GM19395 (cell line): ENCODE results near the gene ADD2.
"Not testable (repeated sequence)": the region's sequence is repeated elsewhere in the genome, so short reads cannot be mapped to it uniquely, and the experiment has no call there.

Experiments used
- ATAC-seq: cut with Tn5 transposase; IDR thresholded peaks from one replicate; pipeline ENCODE4 v1.9.1; 2021; ENCODE audit warnings: mild to moderate bottlenecking, moderate library complexity; ENCODE audit not compliant: unreplicated experiment

Gene ADD2

GRCh38 chr2:70678576-70679143, 89.3 kb downstream of the ADD2 start:
- ATAC-seq = no peak

- no peak for ATAC-seq
These were observed 91.5 kb downstream of the ADD2 start for GRCh38 chr2:70676301-70677035.

- ATAC-seq = no peak
These were observed 92.1 kb downstream of the ADD2 start for GRCh38 chr2:70675862-70676261.

- no peak for ATAC-seq
These were observed 93.2 kb downstream of the ADD2 start for GRCh38 chr2:70674636-70675430.

- no peak for ATAC-seq
These were observed 94.9 kb downstream of the ADD2 start for GRCh38 chr2:70673041-70673647.

GRCh38 chr2:70671092-70671675, 96.8 kb downstream of the ADD2 start:
- ATAC-seq = no peak

GRCh38 chr2:70670626-70671025, 97.4 kb downstream of the ADD2 start:
- no peak for ATAC-seq

- no peak for ATAC-seq
These were observed 97.8 kb downstream of the ADD2 start for GRCh38 chr2:70670202-70670601.

GRCh38 chr2:70668911-70669310, 99.1 kb downstream of the ADD2 start:
- ATAC-seq = no peak

- no peak for ATAC-seq
These were observed 99.6 kb downstream of the ADD2 start for GRCh38 chr2:70668432-70668831.

- ATAC-seq = no peak
These were observed 103.5 kb downstream of the ADD2 start for GRCh38 chr2:70664525-70664924.

GRCh38 chr2:70663411-70663810, 104.6 kb downstream of the ADD2 start:
- no peak for ATAC-seq

GRCh38 chr2:70659551-70659950, 108.4 kb downstream of the ADD2 start:
- ATAC-seq = no peak

- no peak for ATAC-seq
These were observed 109.5 kb downstream of the ADD2 start for GRCh38 chr2:70658476-70658875.

GRCh38 chr2:70657246-70657645, 110.8 kb downstream of the ADD2 start:
- no peak for ATAC-seq

GRCh38 chr2:70656421-70657010, 111.5 kb downstream of the ADD2 start:
- no peak for ATAC-seq

- ATAC-seq = no peak
These were observed 112.2 kb downstream of the ADD2 start for GRCh38 chr2:70655786-70656185.

- not testable (repeated sequence) for ATAC-seq
These were observed 112.8 kb downstream of the ADD2 start for GRCh38 chr2:70655211-70655610.

GRCh38 chr2:70651727-70652126, 116.3 kb downstream of the ADD2 start:
- ATAC-seq = no peak

GRCh38 chr2:70651014-70651413, 117.0 kb downstream of the ADD2 start:
- ATAC-seq = no peak

- no peak for ATAC-seq
These were observed 119.0 kb downstream of the ADD2 start for GRCh38 chr2:70648961-70649360.
